ENCODE measurements around the gene BMPR1A.

- TF ChIP-seq CTCF (IDR thresholded peaks at IDR 0.05) = no peak
- no peak for TF ChIP-seq REST (IDR thresholded peaks at IDR 0.05; ENCODE audit: insufficient read depth in 1 of 2, low read depth in 2 of 2, low read length in 1 of 2)
- no peak for TF ChIP-seq POLR2AphosphoS5 (IDR thresholded peaks at IDR 0.05; ENCODE audit: low read depth, low read length)
- no peak for TF ChIP-seq TCF7L2 (IDR thresholded peaks at IDR 0.05; ENCODE audit: low read depth, low read length)
- no peak for TF ChIP-seq SIN3A (IDR thresholded peaks at IDR 0.05; ENCODE audit: borderline replicate concordance, insufficient read depth, low read depth, low read length)
Measured at GRCh38 chr10:86878983-86879713, 122.7 kb downstream of the BMPR1A start.

Measured in Panc1 (cell line).